ACC112 (cell line): Measurements from ENCODE around the gene PRKACG.
A peak's percentile ranks its signal among the peaks of the same experiment; 100 is the strongest.

ENCODE experiments used
- H2AFZ ChIP-seq: fragments of 200-600 bp; sonication (generic); one replicate; pipeline ENCODE4 v1.6.0; 2017; ENCODE audit warnings: antibody characterized with exemption, low read length; ENCODE audit not compliant: unreplicated experiment
- H3K27ac ChIP-seq: fragments of 200-600 bp; sonication (generic); 2 replicates; pipeline ENCODE4 v1.5.1; 2014; ENCODE audit warnings: low read depth, mild to moderate bottlenecking, antibody characterized with exemption, low read length, moderate library complexity
- H3K27me3 ChIP-seq: fragments of 200-600 bp; sonication (generic); 2 replicates; pipeline ENCODE4 v1.6.1; 2014; ENCODE audit warnings: mild to moderate bottlenecking, antibody characterized with exemption, low read length, moderate library complexity, mixed read lengths; ENCODE audit not compliant: insufficient read depth
- H3K36me3 ChIP-seq: fragments of 200-600 bp; sonication (generic); 2 replicates; pipeline ENCODE4 v1.6.1; 2016; ENCODE audit warnings: mild to moderate bottlenecking, antibody characterized with exemption, low read length, moderate library complexity, mixed read lengths; ENCODE audit not compliant: insufficient read depth
- H3K4me1 ChIP-seq: fragments of 200-600 bp; sonication (generic); one replicate; pipeline ENCODE4 v1.6.1; 2016; ENCODE audit warnings: low read length, mixed read lengths; ENCODE audit not compliant: insufficient read depth, unreplicated experiment, control insufficient read depth
- H3K4me3 ChIP-seq: fragments of 200-600 bp; sonication (generic); 2 replicates; pipeline ENCODE4 v1.5.1; 2014; ENCODE audit warnings: mild to moderate bottlenecking, low read depth, low read length
- H3K79me2 ChIP-seq: fragments of 200-600 bp; sonication (generic); one replicate; pipeline ENCODE4 v1.6.0; 2016; ENCODE audit warnings: low read length; ENCODE audit not compliant: control insufficient read depth, unreplicated experiment, insufficient read depth

Gene PRKACG

GRCh38 chr9:69044240-69045219, 30.6 kb upstream of the PRKACG start:
- H3K27ac ChIP-seq: no peak overlapping the region
- H3K4me3 ChIP-seq: no peak overlapping the region
- H3K27me3 ChIP-seq: no peaks in the 10 kb centered on the region
- H2AFZ ChIP-seq: no peak overlapping the region
- H3K4me1 ChIP-seq: peaks cover 6% of the 10 kb centered on the region
- peaks cover 14% of the 10 kb centered on the region for H3K79me2 ChIP-seq
- H3K36me3 ChIP-seq: no peaks in the 10 kb centered on the region

- H3K4me3 ChIP-seq: no peak overlapping the region
- H2AFZ ChIP-seq: no peak overlapping the region
- H3K27ac ChIP-seq: no peak overlapping the region
- peaks cover 11% of the 10 kb centered on the region for H3K4me1 ChIP-seq
- H3K36me3 ChIP-seq: no peaks in the 10 kb centered on the region
- no peaks in the 10 kb centered on the region for H3K27me3 ChIP-seq
- peaks cover 31% of the 10 kb centered on the region for H3K79me2 ChIP-seq
Measured at GRCh38 chr9:69040646-69041045, 26.7 kb upstream of the PRKACG start.

GRCh38 chr9:69036799-69037198, 22.9 kb upstream of the PRKACG start:
- Histone ChIP-seq H3K4me1 (peaks cover 5% of the 10 kb centered on the region), H3K36me3 (no peaks in the 10 kb centered on the region), H3K79me2 (peaks cover 29% of the 10 kb centered on the region), H2AFZ (peak overlapping the region; percentile 86), H3K27ac (no peak overlapping the region), H3K27me3 (no peaks in the 10 kb centered on the region), H3K4me3 (peak overlapping the region; percentile 97)

GRCh38 chr9:69036309-69036708, 22.4 kb upstream of the PRKACG start:
- H2AFZ ChIP-seq: peak overlapping the region; percentile 86
- peak overlapping the region; percentile 97 for H3K4me3 ChIP-seq
- H3K27me3 ChIP-seq: no peaks in the 10 kb centered on the region
- no peaks in the 10 kb centered on the region for H3K36me3 ChIP-seq
- peaks cover 6% of the 10 kb centered on the region for H3K4me1 ChIP-seq
- peaks cover 28% of the 10 kb centered on the region for H3K79me2 ChIP-seq
- peak overlapping the region; percentile 51; the same call in 1 of the 2 replicates for H3K27ac ChIP-seq

GRCh38 chr9:69035438-69036308, 21.8 kb upstream of the PRKACG start, which contains the start of gene FXN:
Gene FXN (plus strand): TSS chr9:69035752. CDS start chr9:69035783, 31 bp downstream.
- H3K79me2 ChIP-seq: peaks cover 21% of the 10 kb centered on the region
- peak within 1 kb of the TSS; percentile 51; the same call in 1 of the 2 replicates for H3K27ac ChIP-seq
- H3K4me3 ChIP-seq: peak within 1 kb of the TSS; percentile 97
- peak within 1 kb of the TSS; percentile 86 for H2AFZ ChIP-seq
- H3K4me1 ChIP-seq: peaks cover 12% of the 10 kb centered on the region
- H3K27me3 ChIP-seq: no peaks in the 10 kb centered on the region
- H3K36me3 ChIP-seq: no peaks in the 10 kb centered on the region

- H3K4me3 ChIP-seq: no peak overlapping the region
- peaks cover 16% of the 10 kb centered on the region for H3K79me2 ChIP-seq
- no peaks in the 10 kb centered on the region for H3K36me3 ChIP-seq
- H3K4me1 ChIP-seq: peaks cover 14% of the 10 kb centered on the region
- H2AFZ ChIP-seq: no peak overlapping the region
- H3K27me3 ChIP-seq: no peaks in the 10 kb centered on the region
- no peak overlapping the region for H3K27ac ChIP-seq
Measured at GRCh38 chr9:69034071-69034470, 20.2 kb upstream of the PRKACG start.

GRCh38 chr9:69030851-69031645, 17.1 kb upstream of the PRKACG start:
- H3K79me2 ChIP-seq: peaks cover 2% of the 10 kb centered on the region
- peaks cover 6% of the 10 kb centered on the region for H3K27me3 ChIP-seq
- no peak overlapping the region for H2AFZ ChIP-seq
- H3K4me1 ChIP-seq: peaks cover 9% of the 10 kb centered on the region
- no peak overlapping the region for H3K27ac ChIP-seq
- H3K4me3 ChIP-seq: no peak overlapping the region
- no peaks in the 10 kb centered on the region for H3K36me3 ChIP-seq

- Histone ChIP-seq H3K27ac (no peak overlapping the region), H3K79me2 (no peaks in the 10 kb centered on the region), H3K36me3 (no peaks in the 10 kb centered on the region), H3K4me3 (no peak overlapping the region), H3K27me3 (peaks cover 14% of the 10 kb centered on the region), H3K4me1 (peaks cover 9% of the 10 kb centered on the region), H2AFZ (no peak overlapping the region)
Measured at GRCh38 chr9:69029535-69029934, 15.6 kb upstream of the PRKACG start.

- peaks cover 9% of the 10 kb centered on the region for H3K4me1 ChIP-seq
- H3K36me3 ChIP-seq: no peaks in the 10 kb centered on the region
- peaks cover 22% of the 10 kb centered on the region for H3K27me3 ChIP-seq
- H3K27ac ChIP-seq: no peak overlapping the region
- H3K79me2 ChIP-seq: no peaks in the 10 kb centered on the region
- no peak overlapping the region for H2AFZ ChIP-seq
- H3K4me3 ChIP-seq: no peak overlapping the region
Measured at GRCh38 chr9:69028754-69029153, 14.8 kb upstream of the PRKACG start.
